Endothelial cell of umbilical vein (primary cell): Measurements from ENCODE around the gene RINL. TPM values are rescaled to one million over a fixed set of nuclear protein-coding genes. Genes with fewer than 3 reads are reported as not detected.

Experiments used
- BruUV-seq: library from RNA; stranded (reverse); fragments of 400-500 nt; replicated peaks from 2 replicates; lab custom pipeline; 2021; lab: Mats Ljungman, UMichigan
- CTCF ChIA-PET: fragments of 300-600, 350-600 bp; sonication (Branson Sonifier 250); formaldehyde crosslinking; loops from one replicate; lab custom pipeline; 2021; ENCODE audit warnings: antibody characterized with exemption, inconsistent platforms; lab: Charles Lee
- POLR2A ChIA-PET: fragments of 300-600, 350-600 bp; sonication (Branson Sonifier 250); formaldehyde crosslinking; loops from one replicate; lab custom pipeline; 2021; ENCODE audit warnings: antibody characterized with exemption, inconsistent platforms; lab: Charles Lee
- DNase-seq: peaks from one replicate; pipeline ENCODE4 v3.0.0-alpha.2; 2011; ENCODE audit warnings: low read depth, low spot score
- FAIRE-seq: peaks from 2 replicates; lab custom pipeline; 2011; peaks lifted over from hg19 to GRCh38; lab: Jason Lieb, UNC
- H2AFZ ChIP-seq: 2 replicates; pipeline ENCODE4 v1.6.0; 2012; ENCODE audit warnings: low read depth, low read length, control low read depth, inconsistent platforms
- H3K27ac ChIP-seq: 2 replicates; pipeline ENCODE4 v1.5.1; 2011; ENCODE audit warnings: low read depth, mild to moderate bottlenecking, control low read depth, low read length, moderate library complexity; ENCODE audit not compliant: insufficient read depth
- H3K27me3 ChIP-seq, 2 experiments: 2 replicates each; pipeline versions ENCODE4 v1.6.0 to v1.6.1; 2011; ENCODE audit warnings: low read length in 2 of 2, mixed read lengths in 1 of 2; ENCODE audit not compliant: control insufficient read depth in 2 of 2, insufficient read depth in 2 of 2
- H3K36me3 ChIP-seq, 2 experiments: 2 replicates in 1 of 2; 3 replicates in 1 of 2; pipeline ENCODE4 v1.5.1; 2011; ENCODE audit warnings: low read length in 2 of 2, mild to moderate bottlenecking in 1 of 2, moderate library complexity in 1 of 2; ENCODE audit not compliant: control insufficient read depth in 2 of 2, insufficient read depth in 2 of 2; ENCODE audit errors: extremely low read depth in 1 of 2
- H3K4me1 ChIP-seq: 3 replicates; pipeline ENCODE4 v1.5.1; 2011; ENCODE audit warnings: mild to moderate bottlenecking, low read length; ENCODE audit not compliant: control insufficient read depth, insufficient read depth; ENCODE audit errors: extremely low read depth
- H3K4me2 ChIP-seq: 2 replicates; pipeline ENCODE4 v1.6.1; 2011; ENCODE audit warnings: low read length, control low read depth, mixed read lengths; ENCODE audit not compliant: insufficient read depth
- H3K4me3 ChIP-seq, 3 experiments: fragments of 200-600 bp in 1 of 3; sonication (generic), shearing (Covaris generic) in 1 of 3; replicated peaks in 1 of 3; 2 replicates each; pipeline ENCODE4 v1.5.1; 2011 to 2016; ENCODE audit warnings: control low read depth in 3 of 3, low read length in 3 of 3, mild to moderate bottlenecking in 2 of 3, inconsistent platforms in 1 of 3, low read depth in 1 of 3, moderate library complexity in 1 of 3; ENCODE audit not compliant: insufficient read depth in 1 of 3
- H3K79me2 ChIP-seq: 2 replicates; pipeline ENCODE4 v1.6.0; 2012; ENCODE audit warnings: low read length, inconsistent platforms; ENCODE audit not compliant: control insufficient read depth, insufficient read depth
- H3K9ac ChIP-seq: replicated peaks from 2 replicates; pipeline ENCODE3; 2011; ENCODE audit warnings: low read length, control low read depth; ENCODE audit not compliant: insufficient read depth; ENCODE audit errors: extremely low read depth
- H3K9me1 ChIP-seq: replicated peaks from 3 replicates; pipeline ENCODE4 v1.6.0; 2011; ENCODE audit warnings: mild to moderate bottlenecking, low read length; ENCODE audit not compliant: control insufficient read depth, insufficient read depth; ENCODE audit errors: extremely low read depth
- H3K9me3 ChIP-seq: replicated peaks from 2 replicates; pipeline ENCODE4 v1.5.1; 2012; ENCODE audit warnings: low read length, inconsistent platforms; ENCODE audit not compliant: control insufficient read depth, insufficient read depth
- H4K20me1 ChIP-seq: replicated peaks from 2 replicates; pipeline ENCODE3; 2011; ENCODE audit warnings: mild to moderate bottlenecking, low read length; ENCODE audit not compliant: control insufficient read depth, insufficient read depth; ENCODE audit errors: extremely low read depth
- FOS ChIP-seq: IDR thresholded peaks from 2 replicates; pipeline ENCODE4 v1.6.1; 2011; ENCODE audit warnings: mild to moderate bottlenecking, low read length, moderate library complexity, borderline replicate concordance; ENCODE audit not compliant: insufficient read depth
- GATA2 ChIP-seq: IDR thresholded peaks from 2 replicates; pipeline ENCODE4 v1.7.0; 2011; ENCODE audit warnings: low read depth, mild to moderate bottlenecking, moderate library complexity, mixed read lengths, low read length; ENCODE audit not compliant: insufficient read length, insufficient read depth
- JUN ChIP-seq: IDR thresholded peaks from 2 replicates; pipeline ENCODE4 v1.6.1; 2011; ENCODE audit warnings: borderline replicate concordance, low read depth; ENCODE audit not compliant: insufficient read length, insufficient read depth
- MYC ChIP-seq: IDR thresholded peaks from one replicate; pipeline ENCODE4 v1.6.1; 2011; ENCODE audit warnings: mild to moderate bottlenecking, low read depth, low read length
- POLR2A ChIP-seq: IDR thresholded peaks from 2 replicates; pipeline ENCODE4 v1.6.1; 2012; ENCODE audit warnings: low read depth, mild to moderate bottlenecking, control low read depth, low read length
- POLR2AphosphoS5 ChIP-seq: IDR thresholded peaks from 2 replicates; pipeline ENCODE4 v1.6.1; 2012; ENCODE audit warnings: low read depth, mild to moderate bottlenecking, control low read depth, low read length, moderate library complexity; ENCODE audit not compliant: insufficient read depth
- dilution Hi-C: fragments of 300-500 bp; cut with MboI; formaldehyde crosslinking; loops from one replicate; pipeline ENCODE4 v1.15.0; 2019; ENCODE audit warnings: low sequenced_read_pairs; ENCODE audit not compliant: extremely low pct_ligation_motif_present
- intact Hi-C: fragments of 100-400 bp; cut with micrococcal nuclease; formaldehyde crosslinking; loops from one replicate; pipeline ENCODE4 v1.10.0; 2022
- polyA plus RNA-seq, 4 experiments: library from polyadenylated mRNA; depleted of rRNA in 3 of 4; stranded (reverse) in 3 of 4; unstranded in 1 of 4; fragments of >200 nt; gene quantifications; 2 replicates each; pipeline versions ENCODE4 v1.2.1 to v1.2.3, GENCODE V29; 2011 to 2012; ENCODE audit warnings: missing spikeins in 1 of 4
- total RNA-seq: library from RNA; stranded (reverse); gene quantifications from 2 replicates; pipeline ENCODE4 v1.2.3, GENCODE V29; 2021
- TF ChIP-seq, protein P1 (sequence below), 2 donors: IDR thresholded peaks; 1 replicate in 1 of 2; 2 replicates in 1 of 2; pipeline ENCODE4 v1.5.1; 2011; ENCODE audit warnings: low read length in 2 of 2, mild to moderate bottlenecking in 2 of 2, moderate library complexity in 2 of 2, control low read depth in 1 of 2, inconsistent platforms in 1 of 2, low read depth in 1 of 2; ENCODE audit not compliant: insufficient read depth in 1 of 2; ENCODE audit errors: extremely low read depth in 1 of 2
- TF ChIP-seq, protein P2 (sequence below): IDR thresholded peaks from 2 replicates; pipeline ENCODE4 v1.6.1; 2011; ENCODE audit not compliant: insufficient read depth, insufficient read length

Gene RINL
- total and polyA plus RNA-seq, 2 donors (not counting 3 experiments of a cell fraction or from before 2014, with no cell fraction given): 5.3 to 10.1 TPM

DNA sequence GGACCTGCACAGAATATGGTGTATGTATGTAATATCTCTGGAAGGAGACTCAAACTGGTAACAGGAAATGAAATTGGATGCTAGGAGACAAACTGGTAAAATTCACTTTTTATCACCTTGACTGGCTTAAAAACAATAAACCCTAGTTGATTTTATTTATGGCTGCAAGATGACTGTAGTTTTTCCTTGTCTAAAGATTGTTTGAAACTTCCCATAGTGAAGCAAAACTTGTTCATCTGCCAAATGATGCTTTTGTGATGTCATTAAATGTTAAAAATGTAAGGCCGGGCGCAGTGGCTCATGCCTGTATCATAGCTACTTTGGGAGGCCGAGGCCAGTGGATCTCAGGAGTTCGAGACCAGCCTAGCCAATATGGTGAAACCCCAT is 44.0 kb downstream of the RINL start:
- H3K27ac ChIP-seq: no peak overlapping the region
- no TSS peak for BruUV-seq
- no peaks in the 10 kb centered on the region for H4K20me1 ChIP-seq
- no peaks in the 10 kb centered on the region for H3K79me2 ChIP-seq
- H3K9ac ChIP-seq: no peak overlapping the region
- H3K4me3 ChIP-seq: no peak overlapping the region
- TF ChIP-seq POLR2A (no peak), POLR2AphosphoS5 (no peak), JUN (no peak)
- H3K27me3 ChIP-seq: no peaks in the 10 kb centered on the region
- H3K4me1 ChIP-seq: peaks cover 13% of the 10 kb centered on the region
- peaks cover 22 to 30% of the 10 kb centered on the region in 2 experiments for H3K36me3 ChIP-seq
- dilution Hi-C loops (no loop called here), intact Hi-C loops (loop anchor here (5.0 kb wide), 3 partner anchors 42 to 97 kb away; no protein-coding TSS in a partner anchor)
- no peak overlapping the region for H3K4me2 ChIP-seq
- H3K9me3 ChIP-seq: no peaks in the 10 kb centered on the region
- no peak overlapping the region for H2AFZ ChIP-seq
- FAIRE-seq (no peak), DNase-seq (no peak)
- no peaks in the 10 kb centered on the region for H3K9me1 ChIP-seq
- ChIA-PET CTCF (interaction anchor here (0.9 kb wide), 1 partner anchor 97 kb away, joined by 3 read pairs; the partner anchor contains the start of genes MRPS12 and SARS2), POLR2A (interaction anchor here (0.8 kb wide), 1 partner anchor 15 kb away, joined by 3 read pairs; no protein-coding TSS in a partner anchor)

DNA sequence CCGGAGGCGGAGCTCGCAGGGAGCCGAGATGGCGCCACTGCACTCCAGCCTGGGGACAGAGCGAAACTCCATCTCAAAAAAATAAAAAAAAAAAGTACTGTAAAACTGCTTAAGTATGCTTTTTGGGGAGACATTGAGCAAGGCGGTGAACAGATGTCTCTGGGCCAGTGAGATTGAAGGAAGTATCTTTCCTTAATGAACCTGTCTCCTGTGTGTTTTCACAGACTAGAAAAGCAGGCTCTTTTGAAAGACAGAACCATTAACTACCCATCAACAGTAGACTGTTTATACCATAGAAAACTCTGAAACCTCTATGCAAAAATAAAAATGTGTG is 45.0 kb downstream of the RINL start:
- H3K4me1 ChIP-seq: peaks cover 13% of the 10 kb centered on the region
- DNase-seq (no peak), FAIRE-seq (no peak)
- peaks cover 14 to 20% of the 10 kb centered on the region in 2 experiments for H3K36me3 ChIP-seq
- no peak overlapping the region for H3K4me3 ChIP-seq
- dilution Hi-C loops (no loop called here), intact Hi-C loops (loop anchor here (5.0 kb wide), 3 partner anchors 41 to 96 kb away; no protein-coding TSS in a partner anchor)
- CTCF ChIA-PET: interaction anchor here (2.9 kb wide), 1 partner anchor 64 kb away, joined by 24 read pairs; no protein-coding TSS in a partner anchor
- H3K27me3 ChIP-seq: no peaks in the 10 kb centered on the region
- no peaks in the 10 kb centered on the region for H3K79me2 ChIP-seq
- no peaks in the 10 kb centered on the region for H3K9me3 ChIP-seq
- H4K20me1 ChIP-seq: no peaks in the 10 kb centered on the region
- POLR2A ChIA-PET: no interaction called here
- no peak overlapping the region for H3K4me2 ChIP-seq
- no peak overlapping the region for H3K9ac ChIP-seq
- TF ChIP-seq JUN (no peak), POLR2A (no peak), GATA2 (no peak), MYC (no peak), POLR2AphosphoS5 (no peak), FOS (no peak)
- TF ChIP-seq, protein P1, sequence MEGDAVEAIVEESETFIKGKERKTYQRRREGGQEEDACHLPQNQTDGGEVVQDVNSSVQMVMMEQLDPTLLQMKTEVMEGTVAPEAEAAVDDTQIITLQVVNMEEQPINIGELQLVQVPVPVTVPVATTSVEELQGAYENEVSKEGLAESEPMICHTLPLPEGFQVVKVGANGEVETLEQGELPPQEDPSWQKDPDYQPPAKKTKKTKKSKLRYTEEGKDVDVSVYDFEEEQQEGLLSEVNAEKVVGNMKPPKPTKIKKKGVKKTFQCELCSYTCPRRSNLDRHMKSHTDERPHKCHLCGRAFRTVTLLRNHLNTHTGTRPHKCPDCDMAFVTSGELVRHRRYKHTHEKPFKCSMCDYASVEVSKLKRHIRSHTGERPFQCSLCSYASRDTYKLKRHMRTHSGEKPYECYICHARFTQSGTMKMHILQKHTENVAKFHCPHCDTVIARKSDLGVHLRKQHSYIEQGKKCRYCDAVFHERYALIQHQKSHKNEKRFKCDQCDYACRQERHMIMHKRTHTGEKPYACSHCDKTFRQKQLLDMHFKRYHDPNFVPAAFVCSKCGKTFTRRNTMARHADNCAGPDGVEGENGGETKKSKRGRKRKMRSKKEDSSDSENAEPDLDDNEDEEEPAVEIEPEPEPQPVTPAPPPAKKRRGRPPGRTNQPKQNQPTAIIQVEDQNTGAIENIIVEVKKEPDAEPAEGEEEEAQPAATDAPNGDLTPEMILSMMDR (IDR thresholded peaks at IDR 0.05; ENCODE audit: extremely low read depth in 1 of 2, insufficient read depth in 1 of 2, low read depth in 1 of 2, low read length in 2 of 2): no peak
- TF ChIP-seq, protein P2, sequence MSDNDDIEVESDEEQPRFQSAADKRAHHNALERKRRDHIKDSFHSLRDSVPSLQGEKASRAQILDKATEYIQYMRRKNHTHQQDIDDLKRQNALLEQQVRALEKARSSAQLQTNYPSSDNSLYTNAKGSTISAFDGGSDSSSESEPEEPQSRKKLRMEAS: no peak
- no peak overlapping the region for H2AFZ ChIP-seq
- H3K9me1 ChIP-seq: no peaks in the 10 kb centered on the region
- BruUV-seq: no TSS peak
- no peak overlapping the region for H3K27ac ChIP-seq
